ENCODE results near the gene MAML3.

Gene MAML3

GRCh38 chr4:139899346-139899745, 254.6 kb downstream of the MAML3 start:
- DNase-seq (ENCODE audit: low read depth) = no peak

- DNase-seq (ENCODE audit: low read depth) = no peak
Measured at GRCh38 chr4:139898293-139898692, 255.7 kb downstream of the MAML3 start.

- no peak for DNase-seq (ENCODE audit: low read depth)
Measured at GRCh38 chr4:139896091-139896604, 257.8 kb downstream of the MAML3 start.

GRCh38 chr4:139893801-139894200, 260.2 kb downstream of the MAML3 start:
- DNase-seq (ENCODE audit: low read depth) = no peak

- DNase-seq (ENCODE audit: low read depth) = peak; percentile 3
Measured at GRCh38 chr4:139892973-139893736, 260.8 kb downstream of the MAML3 start.

- DNase-seq (ENCODE audit: low read depth) = peak; percentile 67
Measured at GRCh38 chr4:139890816-139891215, 263.2 kb downstream of the MAML3 start.

- no peak for DNase-seq (ENCODE audit: low read depth)
Measured at GRCh38 chr4:139889901-139890300, 264.1 kb downstream of the MAML3 start.

GRCh38 chr4:139889264-139889663, 264.7 kb downstream of the MAML3 start:
- no peak for DNase-seq (ENCODE audit: low read depth)

GRCh38 chr4:139887962-139888735, 265.8 kb downstream of the MAML3 start:
- DNase-seq (ENCODE audit: low read depth) = peak; percentile 2

GRCh38 chr4:139887376-139887802, 266.6 kb downstream of the MAML3 start:
- peak; percentile 14 for DNase-seq (ENCODE audit: low read depth)

- DNase-seq (ENCODE audit: low read depth) = no peak
Measured at GRCh38 chr4:139886798-139887197, 267.2 kb downstream of the MAML3 start.

- no peak for DNase-seq (ENCODE audit: low read depth)
Measured at GRCh38 chr4:139884438-139884837, 269.5 kb downstream of the MAML3 start.

- DNase-seq (ENCODE audit: low read depth) = no peak
Measured at GRCh38 chr4:139880841-139881240, 273.1 kb downstream of the MAML3 start.

- DNase-seq (ENCODE audit: low read depth) = no peak
Measured at GRCh38 chr4:139878050-139878449, 275.9 kb downstream of the MAML3 start.

- no peak for DNase-seq (ENCODE audit: low read depth)
Measured at GRCh38 chr4:139876337-139876941, 277.5 kb downstream of the MAML3 start.

GRCh38 chr4:139875411-139875825, 278.6 kb downstream of the MAML3 start:
- DNase-seq (ENCODE audit: low read depth) = no peak

GRCh38 chr4:139873111-139873860, 280.7 kb downstream of the MAML3 start:
- peak; percentile 24 for DNase-seq (ENCODE audit: low read depth)

- peak; percentile 89 for DNase-seq (ENCODE audit: low read depth)
Measured at GRCh38 chr4:139872274-139872673, 281.7 kb downstream of the MAML3 start.

GRCh38 chr4:139869810-139870209, 284.2 kb downstream of the MAML3 start:
- DNase-seq (ENCODE audit: low read depth) = no peak

GRCh38 chr4:139866276-139866962, 287.6 kb downstream of the MAML3 start:
- DNase-seq (ENCODE audit: low read depth) = no peak

GRCh38 chr4:139865537-139865936, 288.4 kb downstream of the MAML3 start:
- no peak for DNase-seq (ENCODE audit: low read depth)

Data from EH (cell line).